Naive B cell (primary cell): ENCODE measurements around the gene RGS11. TPM values are rescaled to one million over a fixed set of nuclear protein-coding genes. Genes with fewer than 3 reads are reported as not detected.

Source experiments
- ATAC-seq, 2 donors: fragments of 150-1000 bp; cut with Tn5 transposase; 2 replicates each; pipeline ENCODE4 v1.10.0; 2021; ENCODE audit warnings: low read depth in 2 of 2, mild to moderate bottlenecking in 2 of 2, moderate library complexity in 2 of 2
- DNase-seq: peaks from one replicate; pipeline ENCODE4 v3.0.0; 2022
- H3K27ac Mint-ChIP-seq, 6 donors: one replicate each; pipeline ENCODE4 v1.8.0; 2020 to 2022; ENCODE audit warnings: mild to moderate bottlenecking in 6 of 6, mixed read lengths in 6 of 6, moderate library complexity in 5 of 6, inconsistent platforms in 2 of 6
- H3K27me3 Mint-ChIP-seq, 3 donors: one replicate each; pipeline ENCODE4 v1.8.0; 2021 to 2022; ENCODE audit warnings: mixed read lengths in 3 of 3, mild to moderate bottlenecking in 1 of 3
- H3K36me3 Mint-ChIP-seq, 2 donors: one replicate each; pipeline ENCODE4 v1.8.0; 2020 to 2022; ENCODE audit warnings: mixed read lengths in 2 of 2, inconsistent platforms in 1 of 2, mild to moderate bottlenecking in 1 of 2
- H3K4me1 Mint-ChIP-seq, 3 donors: one replicate each; pipeline ENCODE4 v1.8.0; 2020 to 2022; ENCODE audit warnings: mixed read lengths in 3 of 3, inconsistent platforms in 1 of 3, mild to moderate bottlenecking in 1 of 3, moderate library complexity in 1 of 3
- H3K4me3 Mint-ChIP-seq, 8 donors: one replicate each; pipeline ENCODE4 v1.8.0; 2020 to 2022; ENCODE audit warnings: mild to moderate bottlenecking in 8 of 8, mixed read lengths in 8 of 8, moderate library complexity in 8 of 8, inconsistent platforms in 2 of 8
- H3K9me3 Mint-ChIP-seq, 7 donors: one replicate each; pipeline ENCODE4 v1.8.0; 2020 to 2022; ENCODE audit warnings: mixed read lengths in 7 of 7, mild to moderate bottlenecking in 5 of 7, inconsistent platforms in 2 of 7, moderate library complexity in 1 of 7
- polyA plus RNA-seq, 6 donors: library from polyadenylated mRNA; unstranded; fragments of 300-500 nt; fragmentation: Illumina TruSeq; gene quantifications; one replicate each; pipeline ENCODE4 v1.2.3, GENCODE V29; 2021; ENCODE audit warnings: low read depth in 6 of 6

RGS11 gene
- polyA plus RNA-seq, 6 donors from 2014 or later = 0.14 TPM; not detected in 5

DNA sequence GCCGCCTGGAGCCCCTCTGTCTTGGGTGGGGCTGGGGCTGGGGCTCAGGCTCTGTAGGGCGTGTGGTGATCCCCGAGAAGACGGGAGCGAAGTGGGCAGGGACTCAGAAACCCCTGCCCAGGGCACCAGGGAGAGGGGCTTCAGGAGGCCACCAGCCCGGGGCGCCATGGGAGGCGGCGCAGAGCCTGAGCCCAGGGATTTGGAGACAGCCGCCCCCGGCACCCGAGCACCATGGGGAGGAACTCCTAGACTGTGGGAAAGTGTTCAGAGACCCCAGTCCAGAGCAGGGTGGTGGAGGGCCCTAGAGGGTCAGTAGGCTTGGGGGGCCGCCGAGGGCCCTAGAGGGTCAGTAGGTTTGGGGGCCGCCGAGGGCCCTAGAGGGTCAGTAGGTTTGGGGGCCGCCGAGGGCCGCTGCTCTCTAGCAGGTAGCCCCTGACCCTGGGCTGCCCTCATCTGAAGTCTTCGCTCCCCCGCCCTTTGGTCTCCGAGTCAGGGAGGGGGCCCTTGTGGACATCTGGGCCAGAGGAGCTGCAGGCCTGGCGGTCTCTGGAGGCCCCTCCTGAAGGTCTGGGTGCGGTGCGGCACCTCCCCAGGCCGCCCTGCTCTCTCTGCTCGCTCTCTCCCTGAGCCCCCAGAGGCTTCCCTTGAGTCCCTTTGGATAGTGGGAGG lies 5.4 kb upstream of the RGS11 start:
- H3K4me1 Mint-ChIP-seq = peaks cover 0 to 2% (median 0%) of the 10 kb centered on the region in 3 donors
- H3K27ac Mint-ChIP-seq = no peak overlapping the region
- H3K4me3 Mint-ChIP-seq = no peak overlapping the region
- peaks cover 12 to 43% (median 22%) of the 10 kb centered on the region in 3 donors for H3K27me3 Mint-ChIP-seq
- no peaks in the 10 kb centered on the region for H3K36me3 Mint-ChIP-seq
- H3K9me3 Mint-ChIP-seq = no peaks in the 10 kb centered on the region
- no peak for DNase-seq
- no peak for ATAC-seq

DNA sequence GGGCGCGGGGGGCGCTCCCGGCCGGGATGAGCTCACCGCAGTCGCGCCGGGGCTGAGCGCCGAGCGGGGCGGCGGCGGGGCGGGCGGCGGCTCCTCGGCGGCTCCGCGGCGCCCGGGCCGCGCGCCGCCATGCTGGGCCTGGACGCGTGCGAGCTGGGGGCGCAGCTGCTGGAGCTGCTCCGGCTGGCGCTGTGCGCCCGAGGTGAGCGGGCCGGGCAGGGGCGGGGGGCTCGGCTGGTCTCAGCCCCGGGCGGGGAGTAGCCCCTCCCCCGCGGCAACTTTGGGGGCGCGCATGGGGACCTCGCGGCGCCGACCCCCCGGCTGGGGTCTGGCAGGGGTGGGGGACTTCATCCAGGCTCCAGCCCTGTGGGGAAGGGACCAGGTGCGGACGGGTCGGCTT lies 4.8 kb upstream of the RGS11 start, which contains the start of gene ARHGDIG:
ARHGDIG (plus strand) TSS at position 40 of the 400 bp plus-strand sequence; CDS start at position 130, 90 bp downstream.
- Mint-ChIP-seq H3K4me1 (peaks cover 0 to 3% (median 0%) of the 10 kb centered on the region in 3 donors), H3K27ac (no peak within 1 kb of the TSS), H3K4me3 (peak within 1 kb of the TSS in 1 of 8 donors; percentile 21), H3K36me3 (no peaks in the 10 kb centered on the region), H3K9me3 (no peaks in the 10 kb centered on the region), H3K27me3 (peaks cover 13 to 45% (median 22%) of the 10 kb centered on the region in 3 donors)
- peak; percentile 21 to 24 for ATAC-seq
- DNase-seq = no peak

DNA sequence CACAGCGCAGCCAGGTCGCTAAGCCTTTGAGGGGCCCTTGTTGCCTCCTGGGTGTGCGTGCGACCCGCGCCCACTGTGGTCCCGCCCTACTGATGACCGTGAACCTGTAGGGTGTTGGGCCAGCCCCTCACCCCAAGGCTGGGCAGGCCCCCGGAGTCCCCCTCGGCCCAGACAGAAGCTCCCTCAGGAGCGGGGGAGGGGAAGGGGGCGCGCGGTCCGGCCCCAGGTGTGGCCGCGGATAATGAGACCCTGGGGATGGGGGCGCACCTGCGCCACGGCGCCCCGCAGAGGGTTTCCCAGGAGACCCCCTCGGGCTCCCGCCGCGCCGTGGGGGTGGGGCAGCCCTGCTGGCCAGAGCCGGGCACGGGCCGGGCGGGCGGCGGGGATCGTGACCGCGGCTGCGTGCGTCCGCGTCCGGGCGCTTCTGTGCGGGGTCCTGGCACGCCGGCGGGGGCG lies 4.3 kb upstream of the RGS11 start:
- Mint-ChIP-seq H3K4me3 (no peak overlapping the region), H3K36me3 (no peaks in the 10 kb centered on the region), H3K27me3 (peaks cover 13 to 48% (median 22%) of the 10 kb centered on the region in 3 donors), H3K9me3 (no peaks in the 10 kb centered on the region), H3K4me1 (peaks cover 0 to 3% (median 0%) of the 10 kb centered on the region in 3 donors), H3K27ac (no peak overlapping the region)
- no peak for DNase-seq
- no peak for ATAC-seq

DNA sequence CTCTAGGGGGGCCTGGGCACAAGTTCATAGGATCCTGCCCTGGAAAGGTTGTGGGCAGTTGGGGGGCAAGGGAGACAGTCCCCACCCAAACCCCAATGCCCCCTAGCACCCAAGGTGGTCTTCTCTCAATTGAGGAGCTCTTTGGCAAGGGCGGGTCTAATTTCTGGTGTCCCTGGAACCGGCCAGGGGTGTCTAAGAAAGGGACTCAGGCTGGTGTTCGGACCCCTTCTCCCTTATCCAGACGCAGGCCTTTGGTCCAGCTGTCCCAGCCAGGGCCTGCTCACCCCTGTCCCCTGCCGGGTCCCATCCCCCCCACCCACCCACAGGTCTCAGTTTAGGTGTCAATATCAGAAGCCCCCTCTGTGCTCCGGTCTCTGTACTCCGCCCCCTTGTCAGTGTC lies 3.8 kb upstream of the RGS11 start:
- H3K4me3 Mint-ChIP-seq = peak overlapping the region in 3 of 8 donors; percentile 21 to 42 (median 21)
- ATAC-seq = no peak
- no peaks in the 10 kb centered on the region for H3K9me3 Mint-ChIP-seq
- DNase-seq = no peak
- H3K27ac Mint-ChIP-seq = no peak overlapping the region
- H3K27me3 Mint-ChIP-seq = peaks cover 13 to 53% (median 22%) of the 10 kb centered on the region in 3 donors
- peaks cover 0 to 3% (median 0%) of the 10 kb centered on the region in 3 donors for H3K4me1 Mint-ChIP-seq
- no peaks in the 10 kb centered on the region for H3K36me3 Mint-ChIP-seq

DNA sequence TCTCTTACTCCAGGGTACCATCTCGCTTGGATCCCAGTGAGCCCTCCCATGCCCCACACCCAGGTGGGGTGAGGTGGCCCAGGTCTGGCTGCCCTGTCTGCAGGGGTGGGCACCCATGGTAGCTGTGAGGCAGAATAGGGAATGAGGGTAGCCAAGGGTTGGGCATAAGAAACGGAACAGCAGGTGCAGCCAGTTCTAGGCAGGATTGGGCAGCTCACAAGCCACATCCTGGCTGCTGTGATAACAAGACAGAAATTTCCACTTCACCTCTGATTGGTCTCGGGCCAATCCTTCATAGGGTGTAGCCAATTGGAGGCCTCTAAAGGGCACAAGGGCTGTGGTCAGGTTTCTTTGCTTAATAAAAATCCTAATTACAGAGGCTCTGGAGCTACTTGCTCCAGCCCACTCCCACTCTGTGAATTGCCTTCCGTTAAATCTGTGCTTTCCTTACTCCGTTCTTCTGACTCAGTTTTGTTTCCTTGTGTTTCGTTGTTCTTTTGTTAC lies 3.2 kb upstream of the RGS11 start:
- peaks cover 0 to 3% (median 0%) of the 10 kb centered on the region in 3 donors for H3K4me1 Mint-ChIP-seq
- peak; percentile 45 to 50 for ATAC-seq
- H3K36me3 Mint-ChIP-seq = no peaks in the 10 kb centered on the region
- H3K27me3 Mint-ChIP-seq = peaks cover 13 to 53% (median 22%) of the 10 kb centered on the region in 3 donors
- DNase-seq = no peak
- peak overlapping the region in 1 of 6 donors; percentile 3 for H3K27ac Mint-ChIP-seq
- no peaks in the 10 kb centered on the region for H3K9me3 Mint-ChIP-seq
- H3K4me3 Mint-ChIP-seq = peak overlapping the region in 3 of 8 donors; percentile 21 to 70 (median 42)

DNA sequence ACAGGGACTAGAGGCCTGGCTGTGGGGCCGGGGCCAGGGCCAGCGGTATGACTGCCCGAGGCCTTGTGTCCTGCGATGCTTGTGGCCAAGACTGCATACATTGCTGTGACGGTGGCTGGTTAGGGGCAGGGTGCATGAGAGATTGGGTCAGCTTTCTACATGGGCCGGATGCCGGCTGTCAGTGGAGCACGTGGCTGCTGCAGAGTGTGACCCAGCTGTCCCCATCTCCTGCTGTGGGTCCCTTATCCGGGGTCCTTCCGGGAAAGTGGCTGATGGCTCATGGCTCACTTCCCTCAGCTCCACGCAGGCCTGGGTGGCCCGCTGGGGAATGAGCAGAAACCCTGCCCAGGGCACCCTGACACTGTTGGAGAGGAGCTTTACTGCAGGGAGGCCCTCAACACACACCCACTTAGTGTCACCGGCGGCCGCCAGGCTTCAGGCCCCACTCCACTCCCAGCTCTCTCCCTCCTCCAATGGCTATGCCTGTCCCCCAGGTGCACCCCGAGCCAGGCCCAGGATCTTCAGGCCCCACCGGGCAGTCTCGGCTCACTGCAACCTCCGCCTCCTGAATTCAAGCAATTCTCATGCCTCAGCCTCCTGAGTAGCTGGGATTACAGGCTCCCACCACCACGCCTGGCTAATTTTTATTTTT lies 808 bp upstream of the RGS11 start:
- H3K27me3 Mint-ChIP-seq = peaks cover 16 to 51% (median 21%) of the 10 kb centered on the region in 3 donors
- DNase-seq (no peak), ATAC-seq (no peak)
- peak overlapping the region in 7 of 8 donors; percentile 63 to 88 (median 66) for H3K4me3 Mint-ChIP-seq
- H3K9me3 Mint-ChIP-seq = no peaks in the 10 kb centered on the region
- no peaks in the 10 kb centered on the region for H3K36me3 Mint-ChIP-seq
- H3K27ac Mint-ChIP-seq = peak overlapping the region in 1 of 6 donors; percentile 33
- H3K4me1 Mint-ChIP-seq = peaks cover 0 to 3% (median 0%) of the 10 kb centered on the region in 3 donors

DNA sequence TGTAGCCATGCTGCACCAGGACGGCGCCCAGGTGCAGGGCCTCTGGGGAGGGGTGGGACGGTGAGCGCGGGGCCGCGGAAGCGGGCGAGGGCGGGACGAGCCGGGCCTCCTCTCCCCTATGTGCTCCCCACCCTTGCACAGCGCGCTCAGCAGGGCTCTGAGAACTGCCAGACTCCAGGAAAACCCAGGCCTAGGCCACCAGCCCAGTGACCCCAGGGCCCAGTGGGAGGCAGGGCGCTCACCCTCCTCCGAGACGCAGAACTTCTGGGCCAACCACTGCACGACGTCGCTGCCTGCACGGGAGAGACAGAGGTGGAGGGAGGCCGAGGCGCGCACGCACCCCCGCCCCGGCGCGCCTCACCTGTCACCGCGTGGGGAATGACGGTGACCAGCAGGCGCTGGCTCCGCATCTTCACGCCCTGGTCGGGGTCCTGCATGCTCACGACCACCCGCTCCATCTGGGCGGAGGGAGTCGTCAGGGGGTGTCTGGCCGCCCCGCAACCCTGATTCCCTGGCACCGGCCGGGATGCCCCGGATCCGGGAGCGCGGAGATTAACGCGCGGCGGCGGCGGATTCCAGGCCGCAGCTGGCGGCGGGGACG lies 603 bp downstream of the RGS11 start:
- Mint-ChIP-seq H3K27me3 (peaks cover 15 to 44% (median 16%) of the 10 kb centered on the region in 3 donors), H3K36me3 (no peaks in the 10 kb centered on the region), H3K4me1 (peaks cover 0 to 3% (median 0%) of the 10 kb centered on the region in 3 donors), H3K4me3 (peak overlapping the region in 5 of 8 donors; percentile 40 to 64 (median 47)), H3K27ac (no peak overlapping the region), H3K9me3 (no peaks in the 10 kb centered on the region)
- DNase-seq = no peak
- ATAC-seq = peak; percentile 48 to 52

DNA sequence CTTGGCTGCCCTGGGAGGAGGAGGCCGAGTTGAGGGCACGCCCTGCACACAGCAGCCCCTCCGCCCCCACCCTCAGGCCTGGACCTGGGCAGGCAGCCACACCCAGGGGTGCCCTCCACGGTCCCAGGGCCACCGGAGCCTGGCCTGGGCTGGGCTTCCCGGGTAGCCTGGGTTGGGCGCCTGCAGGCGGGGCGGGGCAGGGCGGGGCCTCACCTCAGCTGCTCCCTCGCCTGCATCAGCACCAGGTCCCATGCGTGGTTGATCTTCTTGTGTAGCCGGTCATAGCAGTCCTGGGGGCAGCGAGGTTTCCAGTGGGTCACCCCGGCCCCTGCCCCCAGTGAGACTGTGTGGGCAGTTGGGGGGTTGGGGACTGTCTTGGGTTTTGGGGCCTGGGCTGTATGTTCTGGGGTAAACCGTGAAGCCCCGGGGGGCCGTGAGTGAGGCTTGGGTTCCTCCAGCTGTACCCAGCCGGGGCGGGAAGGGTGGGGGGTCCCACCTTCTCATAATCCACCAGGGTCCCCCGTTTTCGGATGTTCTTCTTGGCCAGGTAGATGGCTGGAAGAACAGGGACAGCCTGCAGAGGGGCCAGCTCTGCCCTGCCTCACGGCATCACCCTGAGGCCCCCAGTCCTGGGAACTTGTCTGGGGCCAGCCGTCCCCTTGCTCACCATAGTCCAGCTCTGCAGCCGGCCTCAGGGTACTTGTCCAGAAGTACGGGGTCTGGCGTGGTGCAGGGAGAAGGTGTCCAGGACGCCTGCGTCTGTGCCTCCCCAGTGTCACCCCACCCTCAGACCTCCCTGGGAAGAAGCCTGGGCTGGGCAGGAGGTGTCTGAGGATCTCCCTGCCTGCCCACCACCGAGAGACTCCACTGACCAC lies 2.0 kb downstream of the RGS11 start:
- DNase-seq (no peak), ATAC-seq (no peak)
- no peak overlapping the region for H3K27ac Mint-ChIP-seq
- H3K27me3 Mint-ChIP-seq = peaks cover 8 to 37% (median 12%) of the 10 kb centered on the region in 3 donors
- no peaks in the 10 kb centered on the region for H3K36me3 Mint-ChIP-seq
- H3K4me1 Mint-ChIP-seq = peaks cover 0 to 3% (median 0%) of the 10 kb centered on the region in 3 donors
- H3K4me3 Mint-ChIP-seq = no peak overlapping the region
- no peaks in the 10 kb centered on the region for H3K9me3 Mint-ChIP-seq

DNA sequence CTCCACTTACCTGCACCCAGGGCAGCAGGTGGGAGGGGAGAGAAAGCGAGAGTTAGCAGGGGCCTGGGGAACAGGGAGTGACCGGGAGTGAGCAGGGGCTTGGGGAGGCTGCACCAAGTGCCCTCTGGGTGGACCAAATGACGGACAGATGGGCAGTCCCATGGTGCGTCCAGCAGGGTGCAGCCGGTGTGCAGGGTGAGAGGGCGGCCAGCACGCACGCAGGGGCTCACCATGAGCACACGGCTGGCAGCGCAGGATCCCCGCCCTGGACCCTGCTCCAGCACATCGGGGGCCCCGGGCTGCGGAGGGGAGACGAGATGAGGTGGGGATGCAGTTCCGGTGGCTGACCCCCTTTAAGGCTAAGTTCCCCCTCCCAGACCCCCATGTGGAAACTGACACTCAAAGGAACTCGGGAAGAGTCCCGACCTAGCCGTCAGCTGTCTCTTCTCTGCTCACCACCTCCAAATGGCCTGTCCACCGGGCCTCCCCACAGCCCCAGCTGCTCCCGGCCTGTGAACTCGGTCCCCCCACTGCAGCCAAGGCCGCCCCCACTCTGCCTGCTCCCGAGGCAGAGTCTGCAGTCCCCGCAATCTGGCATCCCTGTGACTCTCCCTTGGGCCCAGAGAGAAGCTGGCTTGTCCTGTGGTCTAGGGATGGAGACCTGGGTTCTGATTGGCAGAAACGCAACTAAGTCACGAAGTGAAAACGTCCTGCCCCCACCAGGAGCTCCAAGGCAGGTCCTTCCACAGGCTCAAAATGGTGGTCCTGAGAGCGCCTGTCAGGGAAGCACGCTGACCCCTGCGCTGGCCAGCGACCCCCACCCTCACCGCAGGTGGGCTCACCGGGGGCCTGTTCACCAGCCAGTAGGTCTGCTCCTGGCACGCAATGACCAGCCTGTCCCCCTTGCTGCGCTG lies 2.9 kb downstream of the RGS11 start:
- Mint-ChIP-seq H3K27me3 (peaks cover 7 to 31% (median 12%) of the 10 kb centered on the region in 3 donors), H3K4me1 (peaks cover 0 to 3% (median 0%) of the 10 kb centered on the region in 3 donors), H3K9me3 (no peaks in the 10 kb centered on the region), H3K36me3 (no peaks in the 10 kb centered on the region), H3K4me3 (no peak overlapping the region), H3K27ac (no peak overlapping the region)
- no peak for ATAC-seq
- DNase-seq = no peak

DNA sequence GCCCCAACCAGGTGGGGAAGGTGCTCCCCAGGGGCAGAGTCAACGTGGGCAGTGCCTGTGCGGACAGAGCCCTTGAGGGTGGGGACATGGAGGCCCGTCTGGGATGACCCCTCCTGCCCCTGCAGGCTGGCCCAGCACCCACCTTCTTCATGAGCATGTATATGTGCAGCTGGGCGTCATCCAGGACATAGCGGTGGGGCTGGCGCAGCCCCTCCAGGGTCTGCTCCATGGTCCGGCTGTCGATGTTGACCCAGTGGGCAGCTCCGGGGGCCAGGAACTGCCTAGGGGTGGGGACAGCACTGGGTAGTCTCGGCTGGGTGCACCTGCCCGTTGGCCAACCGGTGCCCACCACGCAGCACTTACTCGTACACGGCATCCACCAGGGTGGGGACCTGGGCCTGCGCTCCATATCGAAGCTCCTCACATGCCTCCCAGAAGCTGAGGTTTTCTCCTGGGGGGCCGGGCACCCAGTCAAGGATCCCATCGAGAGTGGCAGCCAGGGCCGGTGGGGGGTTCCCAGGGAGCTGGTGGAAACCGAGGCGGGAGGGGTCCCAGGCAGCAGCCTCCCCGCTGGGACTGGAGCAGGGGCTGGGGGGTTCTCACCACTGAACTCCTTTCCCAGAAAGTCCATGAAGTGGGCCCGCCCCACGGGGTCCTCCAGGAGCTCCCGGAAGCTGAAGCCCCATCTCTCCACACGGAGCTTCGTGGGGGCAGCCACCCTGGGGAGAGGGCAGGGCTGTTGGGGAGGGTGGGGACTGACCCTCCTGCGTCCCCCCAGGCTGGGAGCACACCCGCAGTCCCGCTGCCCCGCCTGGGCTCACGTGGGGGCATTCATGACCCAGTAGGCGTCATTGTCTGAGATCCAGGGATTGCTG lies 5.1 kb downstream of the RGS11 start:
- H3K27me3 Mint-ChIP-seq = peaks cover 0 to 13% (median 3%) of the 10 kb centered on the region in 3 donors
- no peak overlapping the region for H3K4me3 Mint-ChIP-seq
- peaks cover 0 to 9% (median 4%) of the 10 kb centered on the region in 3 donors for H3K4me1 Mint-ChIP-seq
- no peak overlapping the region for H3K27ac Mint-ChIP-seq
- H3K9me3 Mint-ChIP-seq = no peaks in the 10 kb centered on the region
- ATAC-seq (no peak), DNase-seq (no peak)
- H3K36me3 Mint-ChIP-seq = no peaks in the 10 kb centered on the region

DNA sequence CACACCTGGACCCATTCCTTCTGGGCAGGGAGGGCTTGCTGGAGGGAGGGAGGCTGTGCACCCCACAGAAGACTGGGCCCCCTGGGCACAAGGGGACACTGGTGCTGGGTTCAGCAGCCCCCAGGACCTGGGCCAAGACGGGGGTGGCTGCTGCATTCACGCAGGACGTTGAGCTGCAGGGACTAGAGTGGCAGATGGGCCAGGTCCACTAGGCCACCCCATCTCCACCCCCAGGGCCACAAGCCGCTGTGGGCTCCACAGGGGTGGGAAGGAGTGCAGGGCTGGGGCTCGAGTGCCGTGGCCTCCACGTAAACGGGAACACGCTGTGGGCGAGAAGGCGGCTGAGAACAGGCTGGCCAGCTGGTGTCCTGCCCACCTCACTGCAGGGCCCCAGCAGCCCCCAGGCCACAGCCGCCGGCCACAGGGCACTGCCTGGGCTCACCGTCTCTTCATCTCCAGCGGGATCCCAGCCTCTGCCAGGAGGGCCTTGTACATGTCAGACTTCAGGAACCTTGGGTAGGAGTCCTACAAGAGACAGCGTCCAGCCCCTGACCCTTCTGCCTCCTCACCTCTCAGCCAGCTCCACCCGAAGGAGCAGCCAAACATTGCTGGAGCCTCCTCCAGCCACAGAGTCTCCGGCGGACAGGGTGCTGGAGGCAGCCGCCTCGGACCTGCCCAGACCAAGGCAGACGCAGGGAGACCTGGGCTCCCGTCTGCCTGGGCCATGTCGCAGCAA lies 6.5 kb downstream of the RGS11 start:
- H3K27me3 Mint-ChIP-seq = peaks cover 0 to 5% (median 3%) of the 10 kb centered on the region in 3 donors
- peaks cover 0 to 9% (median 4%) of the 10 kb centered on the region in 3 donors for H3K4me1 Mint-ChIP-seq
- no peaks in the 10 kb centered on the region for H3K9me3 Mint-ChIP-seq
- no peak for ATAC-seq
- H3K27ac Mint-ChIP-seq = no peak overlapping the region
- no peak overlapping the region for H3K4me3 Mint-ChIP-seq
- H3K36me3 Mint-ChIP-seq = no peaks in the 10 kb centered on the region
- no peak for DNase-seq
